HFFc6 (cell line): ENCODE measurements around the gene CDK6. TPM values are rescaled to one million over a fixed set of nuclear protein-coding genes. Genes with fewer than 3 reads are reported as not detected.
A peak's percentile ranks its signal among the peaks of the same experiment; 100 is the strongest.

Experiments
- DNase-seq: peaks from one replicate; pipeline ENCODE4 v3.0.0-alpha.2; 2018
- H3K27ac Mint-ChIP-seq: 2 replicates; pipeline ENCODE4 v1.8.0; 2020; ENCODE audit warnings: mild to moderate bottlenecking, mixed read lengths
- H3K27me3 Mint-ChIP-seq: 2 replicates; pipeline ENCODE4 v1.8.0; 2021; ENCODE audit warnings: mild to moderate bottlenecking, moderate library complexity, mixed read lengths; ENCODE audit not compliant: insufficient read depth
- H3K36me3 Mint-ChIP-seq: 2 replicates; pipeline ENCODE4 v1.8.0; 2021; ENCODE audit warnings: low read depth, mixed read lengths
- H3K4me1 Mint-ChIP-seq: 2 replicates; pipeline ENCODE4 v1.8.0; 2020; ENCODE audit warnings: low read depth, mixed read lengths
- H3K4me3 Mint-ChIP-seq: 2 replicates; pipeline ENCODE4 v1.8.0; 2020; ENCODE audit warnings: mild to moderate bottlenecking, moderate library complexity, mixed read lengths
- H3K9me3 Mint-ChIP-seq: 2 replicates; pipeline ENCODE4 v1.8.0; 2020; ENCODE audit warnings: mild to moderate bottlenecking, mixed read lengths
- total RNA-seq, 6 experiments: library from RNA; stranded (reverse); fragmentation: NEBNext Ultra II Directional; extraction: Animal tissue kit (Norgen Biotek cat#: 25700); gene quantifications; 2 replicates in 1 of 6; 3 replicates in 5 of 6; pipeline ENCODE4 v1.2.3, GENCODE V29; 2021
- TF ChIP-seq, protein P1 (sequence below): fragments of 200-600 bp; sonication (generic); IDR thresholded peaks from 2 replicates; pipeline ENCODE4 v1.5.0; 2021; ENCODE audit warnings: antibody characterized with exemption, mild to moderate bottlenecking

The CDK6 gene
- total RNA-seq, 6 experiments from 2014 or later = 54.5 to 90.0 (median 58.9) TPM

DNA sequence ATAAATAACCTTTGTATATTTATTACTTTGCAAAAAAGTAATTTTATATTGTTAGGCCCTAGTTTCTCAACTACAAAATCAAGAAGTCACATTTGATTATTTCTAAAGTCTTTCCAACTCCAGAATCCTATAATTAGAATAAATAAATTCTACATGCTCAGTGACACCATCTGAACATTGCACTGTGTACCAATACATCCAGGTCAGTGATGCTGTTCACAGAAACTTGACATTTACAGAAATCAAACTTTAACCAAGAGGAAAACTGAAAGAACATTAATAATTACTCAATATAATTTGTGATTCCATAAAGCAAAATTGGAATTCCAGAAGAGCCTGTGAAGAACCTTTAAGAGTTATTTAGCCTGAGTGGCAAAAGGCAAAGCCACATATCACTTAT lies 142.2 kb downstream of the CDK6 start:
- Mint-ChIP-seq H3K9me3 (no peaks in the 10 kb centered on the region), H3K4me3 (no peak overlapping the region), H3K27me3 (no peaks in the 10 kb centered on the region; the same call in 1 of the 2 replicates), H3K4me1 (peaks cover 76% of the 10 kb centered on the region), H3K27ac (peak overlapping the region; percentile 15; the same call in 1 of the 2 replicates), H3K36me3 (peaks cover 29% of the 10 kb centered on the region)
- DNase-seq = no peak
- TF ChIP-seq, protein P1, sequence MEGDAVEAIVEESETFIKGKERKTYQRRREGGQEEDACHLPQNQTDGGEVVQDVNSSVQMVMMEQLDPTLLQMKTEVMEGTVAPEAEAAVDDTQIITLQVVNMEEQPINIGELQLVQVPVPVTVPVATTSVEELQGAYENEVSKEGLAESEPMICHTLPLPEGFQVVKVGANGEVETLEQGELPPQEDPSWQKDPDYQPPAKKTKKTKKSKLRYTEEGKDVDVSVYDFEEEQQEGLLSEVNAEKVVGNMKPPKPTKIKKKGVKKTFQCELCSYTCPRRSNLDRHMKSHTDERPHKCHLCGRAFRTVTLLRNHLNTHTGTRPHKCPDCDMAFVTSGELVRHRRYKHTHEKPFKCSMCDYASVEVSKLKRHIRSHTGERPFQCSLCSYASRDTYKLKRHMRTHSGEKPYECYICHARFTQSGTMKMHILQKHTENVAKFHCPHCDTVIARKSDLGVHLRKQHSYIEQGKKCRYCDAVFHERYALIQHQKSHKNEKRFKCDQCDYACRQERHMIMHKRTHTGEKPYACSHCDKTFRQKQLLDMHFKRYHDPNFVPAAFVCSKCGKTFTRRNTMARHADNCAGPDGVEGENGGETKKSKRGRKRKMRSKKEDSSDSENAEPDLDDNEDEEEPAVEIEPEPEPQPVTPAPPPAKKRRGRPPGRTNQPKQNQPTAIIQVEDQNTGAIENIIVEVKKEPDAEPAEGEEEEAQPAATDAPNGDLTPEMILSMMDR = no peak

DNA sequence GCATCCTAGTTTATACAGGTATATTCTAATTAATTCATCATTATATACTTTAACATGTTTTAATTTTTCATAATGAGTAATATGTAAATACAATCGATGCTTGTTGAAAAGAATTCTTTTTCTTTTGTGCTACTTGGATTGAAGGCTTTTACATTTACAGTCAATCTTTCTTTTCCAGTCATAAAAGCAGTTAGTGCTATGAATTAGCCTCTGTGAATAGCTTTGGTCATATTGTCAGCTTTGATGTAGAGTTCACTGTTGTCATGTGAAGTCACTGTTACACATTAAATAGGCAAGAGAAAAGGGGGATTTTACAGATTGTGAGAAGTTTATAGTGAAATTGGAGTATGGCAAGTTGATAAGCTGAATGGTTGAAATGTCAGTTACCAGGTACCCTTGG lies 142.9 kb downstream of the CDK6 start:
- DNase-seq = no peak
- TF ChIP-seq, protein P1 = no peak
- no peak overlapping the region; the same call in 1 of the 2 replicates for H3K4me3 Mint-ChIP-seq
- no peaks in the 10 kb centered on the region; the same call in 1 of the 2 replicates for H3K27me3 Mint-ChIP-seq
- peak overlapping the region; percentile 53 for H3K27ac Mint-ChIP-seq
- no peaks in the 10 kb centered on the region for H3K9me3 Mint-ChIP-seq
- peaks cover 76% of the 10 kb centered on the region for H3K4me1 Mint-ChIP-seq
- peaks cover 33% of the 10 kb centered on the region for H3K36me3 Mint-ChIP-seq

DNA sequence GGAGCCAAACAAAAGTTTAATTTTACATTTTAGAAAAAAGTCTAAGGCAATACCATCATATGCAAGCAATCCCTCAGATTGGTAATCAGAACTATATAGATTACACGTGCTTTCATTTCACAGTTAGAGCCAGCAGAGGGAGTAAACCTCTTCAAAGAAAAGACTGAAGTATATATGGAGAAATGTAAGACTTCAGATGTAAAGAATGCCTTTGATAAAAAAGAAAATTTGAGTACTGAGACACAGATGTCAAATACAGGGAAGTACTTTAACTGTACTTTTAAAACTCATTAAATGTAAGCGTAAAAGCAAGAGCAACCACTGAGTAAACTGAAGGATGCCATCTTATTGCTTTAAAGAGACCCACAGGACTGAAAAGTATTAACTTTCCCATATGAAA lies 144.8 kb downstream of the CDK6 start:
- Mint-ChIP-seq H3K9me3 (no peaks in the 10 kb centered on the region), H3K27me3 (no peaks in the 10 kb centered on the region; the same call in 1 of the 2 replicates), H3K36me3 (peaks cover 49% of the 10 kb centered on the region), H3K4me1 (peaks cover 57% of the 10 kb centered on the region), H3K27ac (peak overlapping the region; percentile 51), H3K4me3 (no peak overlapping the region)
- DNase-seq = peak; percentile 52
- TF ChIP-seq, protein P1 = peak; percentile 81

DNA sequence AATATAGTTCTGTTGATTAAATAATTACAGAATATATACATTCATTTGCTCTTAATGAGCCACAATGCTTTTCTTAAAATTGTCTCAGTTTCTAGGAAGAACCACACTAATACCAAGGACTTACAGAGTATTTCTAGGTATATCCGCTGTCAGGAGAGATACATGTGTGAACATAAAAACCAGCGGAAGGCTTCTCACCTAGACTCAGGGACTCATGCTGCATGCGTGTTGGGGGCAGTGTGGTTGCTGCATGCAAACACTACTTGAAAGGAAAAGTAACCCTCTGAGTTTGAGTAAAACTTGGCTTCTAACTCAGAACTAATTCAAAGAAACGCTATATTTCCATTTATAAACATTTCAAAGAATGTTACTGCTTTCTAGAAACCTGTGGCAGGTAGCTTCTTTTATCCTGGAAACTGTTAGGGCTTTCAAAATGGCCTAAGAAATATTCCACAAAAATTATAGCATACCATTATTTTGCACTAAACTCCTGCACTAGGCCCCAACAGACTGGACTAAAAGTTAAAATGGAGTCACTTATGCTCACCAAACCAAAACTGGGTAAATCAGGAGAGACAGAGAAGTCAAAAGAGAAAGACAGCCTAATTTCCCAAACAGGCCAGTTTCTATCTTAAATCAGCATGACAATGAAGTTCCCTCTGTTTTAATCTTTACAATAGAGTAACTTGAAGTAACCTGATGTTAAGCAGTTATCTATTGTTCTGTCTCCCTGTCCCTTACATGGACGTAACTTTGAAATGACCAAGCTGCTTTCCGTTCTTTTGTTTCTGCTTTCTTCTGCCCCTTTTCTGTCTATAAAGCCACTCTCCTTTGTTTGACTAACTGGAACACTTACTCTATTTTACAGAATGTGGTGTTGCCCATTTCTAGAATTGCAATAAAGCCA lies 151.0 kb downstream of the CDK6 start:
- Mint-ChIP-seq H3K27ac (no peak overlapping the region; the same call in 1 of the 2 replicates), H3K36me3 (peaks cover 52% of the 10 kb centered on the region), H3K9me3 (no peaks in the 10 kb centered on the region), H3K27me3 (no peaks in the 10 kb centered on the region; the same call in 1 of the 2 replicates), H3K4me1 (peaks cover 51% of the 10 kb centered on the region), H3K4me3 (no peak overlapping the region)
- DNase-seq = no peak
- TF ChIP-seq, protein P1 = no peak

DNA sequence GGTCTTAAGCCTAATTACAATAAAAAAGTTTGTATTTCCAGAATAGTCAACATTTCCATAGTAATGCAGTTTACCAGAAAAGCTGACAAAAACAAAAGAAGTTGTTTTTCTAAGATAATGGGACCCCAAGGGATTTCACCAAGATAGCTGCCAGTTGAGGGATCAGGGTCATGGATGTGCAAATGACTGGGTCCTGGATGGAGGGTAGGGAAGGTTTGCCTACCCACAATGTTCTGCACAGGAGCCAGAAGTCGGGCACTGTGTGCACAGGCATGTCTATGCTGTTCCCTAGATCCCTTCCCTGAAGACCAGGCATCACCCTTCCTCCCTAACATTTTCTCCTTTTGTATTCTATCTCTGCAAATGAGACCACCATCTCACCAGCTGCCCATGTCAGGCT lies 152.1 kb downstream of the CDK6 start:
- Mint-ChIP-seq H3K27me3 (no peaks in the 10 kb centered on the region; the same call in 1 of the 2 replicates), H3K36me3 (peaks cover 44% of the 10 kb centered on the region), H3K4me3 (no peak overlapping the region), H3K27ac (peak overlapping the region; percentile 63), H3K9me3 (no peaks in the 10 kb centered on the region), H3K4me1 (peaks cover 51% of the 10 kb centered on the region)
- TF ChIP-seq, protein P1 = no peak
- DNase-seq = no peak
